Measurements from ENCODE around the gene PSMD12.
"Not testable (repeated sequence)": the region's sequence is repeated elsewhere in the genome, so short reads cannot be mapped to it uniquely, and the experiment has no call there.

The PSMD12 gene

DNA sequence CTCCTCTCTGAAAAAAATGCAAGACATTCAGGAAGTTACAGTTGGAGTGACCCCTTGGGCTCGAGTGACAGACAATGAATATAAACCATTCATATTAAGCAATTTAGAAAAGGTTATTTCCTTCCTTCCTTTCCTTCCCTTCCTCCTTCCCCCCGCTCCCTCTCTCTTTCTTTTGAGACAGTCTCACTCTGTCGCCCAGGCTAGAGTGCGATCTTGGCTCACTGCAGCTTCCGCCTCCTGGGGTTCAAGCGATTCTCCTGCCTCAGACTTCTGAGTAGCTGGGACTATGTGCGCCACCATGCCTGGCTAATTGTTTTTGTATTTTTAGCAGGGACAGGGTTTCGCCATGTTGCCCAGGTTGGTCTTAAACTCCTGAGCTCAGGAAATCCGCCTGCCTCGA, 13.2 kb downstream of the PSMD12 start:
- DNase-seq = no peak

- no peak for DNase-seq
Measured at GRCh38 chr17:67349420-67349819, 17.0 kb downstream of the PSMD12 start.

DNA sequence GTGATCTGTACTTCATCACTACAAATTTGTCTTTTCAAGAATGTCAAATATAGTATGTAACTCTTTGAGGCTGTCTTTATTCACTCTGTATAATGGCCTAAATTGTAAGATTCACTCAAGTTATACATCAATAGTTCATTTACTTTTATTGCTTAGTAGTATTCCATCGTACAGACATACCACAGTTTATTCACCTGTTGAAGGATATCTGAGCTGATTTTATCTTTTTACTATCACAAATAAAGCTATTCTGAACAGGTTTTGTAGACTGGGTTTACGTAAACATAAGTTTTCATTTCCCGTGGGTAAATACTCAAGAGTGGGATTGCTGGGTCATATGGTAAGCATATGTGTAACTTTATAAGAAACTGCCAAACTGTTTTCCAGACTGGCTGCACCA, 18.6 kb downstream of the PSMD12 start:
- no peak for DNase-seq

DNA sequence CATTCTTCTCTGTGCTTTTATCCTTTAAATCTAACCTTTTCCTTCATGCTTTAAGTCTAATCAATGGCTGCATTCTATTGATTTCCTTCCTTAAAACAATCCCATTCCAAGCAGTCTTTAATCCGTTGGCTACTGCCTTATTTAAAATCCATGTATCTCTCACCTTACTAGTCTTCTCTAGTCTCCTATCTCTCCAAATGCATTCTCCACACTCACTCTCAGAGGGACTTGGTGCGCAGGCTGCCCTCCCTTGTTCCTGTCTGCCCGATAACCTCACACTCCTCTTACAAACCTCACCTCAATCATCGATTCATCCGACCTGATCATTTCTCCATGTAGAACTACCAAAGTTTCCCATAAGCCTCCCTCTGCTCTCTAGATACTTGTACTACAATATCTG, 23.1 kb downstream of the PSMD12 start:
- DNase-seq = no peak

GRCh38 chr17:67338353-67338752, 28.0 kb downstream of the PSMD12 start:
- not testable (repeated sequence) for DNase-seq

- no peak for DNase-seq
Measured at GRCh38 chr17:67336859-67337258, 29.5 kb downstream of the PSMD12 start.

DNA sequence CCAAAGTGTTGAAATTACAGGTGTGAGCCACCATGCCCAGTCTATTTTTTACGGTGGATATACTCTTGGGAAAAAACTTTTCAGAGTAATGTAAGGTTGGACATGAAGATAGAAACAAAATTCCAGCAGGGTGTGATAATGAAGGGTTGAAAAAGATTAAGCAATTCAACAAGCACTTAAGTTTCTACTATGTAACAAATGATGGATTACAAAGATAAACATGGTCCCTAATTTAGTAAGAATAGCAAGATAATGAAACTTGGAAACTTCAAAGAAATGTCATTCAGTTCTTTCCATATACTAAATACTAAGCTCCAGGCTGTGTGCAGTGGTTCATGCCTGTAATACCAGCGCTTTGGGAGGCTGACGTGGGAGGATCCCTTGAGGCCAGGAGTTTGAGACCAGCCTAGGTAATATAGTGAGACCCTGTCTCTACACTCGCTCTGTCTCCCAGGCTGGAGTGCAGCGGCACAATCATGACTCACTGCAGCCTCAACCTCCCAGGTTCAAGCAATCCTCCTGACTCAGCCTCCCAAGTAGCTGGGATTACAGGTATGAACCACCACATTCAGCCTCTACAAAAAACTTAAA, 31.0 kb downstream of the PSMD12 start:
- DNase-seq = no peak

GRCh38 chr17:67332162-67332508, 34.2 kb downstream of the PSMD12 start:
- DNase-seq = not testable (repeated sequence)

DNA sequence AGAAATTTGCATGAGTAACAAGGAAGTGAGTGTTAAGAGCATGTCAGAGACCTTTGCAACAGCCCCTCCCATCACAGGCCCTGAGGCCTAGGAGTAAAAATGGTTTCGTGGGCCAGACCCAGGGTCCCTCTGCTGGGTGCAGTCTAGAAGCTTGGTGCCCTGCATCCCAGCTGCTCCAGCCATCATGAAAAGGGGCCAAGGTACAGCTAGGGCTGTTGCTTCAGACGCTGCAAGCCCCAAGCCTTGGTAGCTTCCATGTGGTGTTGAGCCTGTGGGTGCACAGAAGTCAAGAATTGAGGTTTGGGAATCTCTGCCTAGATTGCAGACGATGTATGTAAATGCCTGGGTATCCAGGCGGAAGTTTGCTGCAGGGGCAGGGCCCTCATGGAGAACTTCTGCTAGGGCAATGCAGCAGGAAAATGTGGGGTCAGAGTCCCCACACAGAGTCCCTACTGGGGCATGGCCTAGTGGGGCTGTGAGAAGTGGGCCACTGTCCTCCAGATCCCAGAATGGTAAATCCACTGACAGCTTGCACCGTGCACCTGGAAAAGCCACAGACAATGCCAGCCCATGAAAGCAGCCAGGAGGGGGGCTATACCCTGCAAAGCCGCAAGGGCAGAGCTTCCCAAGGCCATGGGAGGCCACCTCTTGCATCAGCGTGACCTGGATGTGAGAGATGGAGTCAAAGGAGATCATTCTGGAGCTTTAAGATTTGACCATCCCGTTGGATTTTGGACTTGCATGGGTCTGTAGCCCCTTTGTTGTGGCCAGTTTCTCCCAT, 34.8 kb downstream of the PSMD12 start:
- DNase-seq = not testable (repeated sequence)

DNA sequence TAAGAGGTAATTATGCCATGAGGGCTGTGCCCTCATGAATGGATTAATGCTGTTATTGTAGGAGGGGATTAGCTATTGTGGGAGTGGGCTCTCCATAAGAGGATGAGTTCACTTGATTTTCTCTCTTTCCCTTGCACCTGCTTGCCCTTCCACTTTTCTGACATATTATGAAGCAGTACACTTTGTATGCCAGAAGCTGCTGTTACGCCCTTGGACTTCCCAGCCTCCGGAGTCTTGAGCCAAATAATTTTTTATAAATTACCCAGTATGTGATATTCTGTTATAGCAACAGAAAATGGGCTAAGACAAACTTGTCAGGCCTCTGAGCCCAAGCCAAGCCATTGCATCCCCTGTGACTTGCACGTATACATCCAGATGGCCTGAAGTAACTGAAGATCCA, 38.4 kb downstream of the PSMD12 start:
- no peak for DNase-seq

GRCh38 chr17:67326959-67327745, 39.2 kb downstream of the PSMD12 start:
- DNase-seq = not testable (repeated sequence)

DNA sequence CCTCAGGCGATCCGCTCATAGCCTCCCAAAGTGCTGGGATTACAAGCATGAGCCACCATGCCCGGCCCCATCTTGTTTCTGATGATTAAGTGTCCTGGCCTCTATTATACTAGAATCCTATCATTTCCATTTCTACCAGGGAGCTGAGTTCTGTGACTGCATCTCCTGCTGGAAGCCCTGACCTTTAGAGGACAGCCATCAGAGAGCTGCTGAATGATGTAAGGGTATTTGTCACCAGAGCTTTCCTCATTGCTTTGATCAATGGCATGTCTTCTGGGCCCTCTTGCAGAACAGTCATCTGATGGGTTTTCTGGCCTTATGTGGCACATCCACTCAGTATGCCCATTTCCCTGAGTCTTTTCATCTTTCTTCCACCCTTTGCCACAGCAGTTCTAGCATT, 39.9 kb downstream of the PSMD12 start:
- DNase-seq = no peak

DNA sequence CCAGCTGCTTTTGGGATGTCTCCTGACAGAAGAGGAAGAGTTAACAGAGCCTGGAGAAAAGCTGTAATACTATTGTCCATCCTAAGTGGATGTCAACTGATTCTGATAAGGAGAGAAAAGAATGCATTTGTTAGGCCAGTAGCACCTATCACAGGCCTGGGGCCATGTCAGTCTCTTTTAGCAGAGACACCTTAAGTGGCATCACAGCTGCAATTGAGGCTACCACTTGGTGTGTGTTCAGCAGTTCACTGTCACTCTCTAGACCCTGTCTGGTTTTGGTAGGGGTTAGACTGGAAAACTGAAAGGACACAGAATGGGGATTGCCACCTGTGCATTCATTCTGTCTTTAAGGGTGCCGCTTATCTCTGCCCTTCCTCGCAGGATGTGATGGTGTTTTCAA, 42.0 kb downstream of the PSMD12 start:
- no peak for DNase-seq

GRCh38 chr17:67323445-67323844, 42.9 kb downstream of the PSMD12 start:
- DNase-seq = no peak

DNA sequence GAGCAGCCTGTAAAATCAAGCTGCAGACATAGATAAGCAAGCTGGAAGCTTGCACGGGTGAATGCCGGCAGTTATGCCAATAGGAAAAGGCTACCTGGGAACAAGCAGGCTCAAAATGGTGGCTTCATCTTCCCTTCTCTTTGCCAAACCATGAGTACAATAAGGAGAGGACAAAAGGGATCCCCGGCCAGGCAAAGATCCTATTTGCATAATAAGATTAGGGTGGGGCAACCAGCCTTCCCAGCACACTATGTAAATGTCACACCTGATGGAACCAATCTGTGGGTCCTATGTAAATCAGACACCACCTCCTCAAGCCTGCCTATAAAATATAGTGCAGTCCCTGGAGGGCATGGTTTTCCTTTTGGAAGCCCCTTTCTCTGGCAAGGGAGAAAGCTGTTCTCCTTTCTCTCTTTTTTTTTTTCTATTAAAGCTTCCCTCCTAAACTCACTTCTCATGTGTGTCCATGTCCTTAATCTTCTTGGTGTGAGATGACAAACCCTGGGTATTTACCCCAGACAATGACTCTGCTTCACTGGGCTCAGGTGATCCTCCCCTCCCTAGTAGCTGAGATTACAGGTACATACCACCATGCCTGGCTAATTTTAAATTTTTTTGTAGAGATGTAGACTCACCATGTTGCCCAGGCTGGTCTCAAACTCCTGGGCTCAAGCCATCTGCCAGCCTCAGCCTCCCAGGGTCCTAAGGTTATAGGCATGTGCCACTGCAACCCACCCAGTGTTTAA, 44.2 kb downstream of the PSMD12 start:
- DNase-seq = no peak

DNA sequence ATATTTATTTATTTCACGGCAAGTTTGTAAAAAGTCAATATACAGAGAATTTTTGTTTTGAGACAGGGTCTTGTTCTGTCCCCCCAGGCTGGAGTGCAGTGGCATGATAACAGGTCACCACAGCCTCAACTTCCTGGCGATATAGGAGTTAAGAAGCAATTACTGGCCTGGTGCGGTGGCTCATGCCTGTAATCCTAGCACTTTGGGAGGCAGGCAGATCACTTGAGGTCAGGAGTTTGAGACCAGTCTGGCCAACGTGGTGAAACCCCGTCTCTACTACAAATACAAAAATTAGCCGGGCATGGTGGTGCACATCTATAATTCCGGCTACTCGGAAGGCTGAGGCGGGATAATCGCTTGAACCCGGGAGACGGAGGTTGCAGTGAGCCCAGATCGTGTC, 44.9 kb downstream of the PSMD12 start:
- not testable (repeated sequence) for DNase-seq

DNA sequence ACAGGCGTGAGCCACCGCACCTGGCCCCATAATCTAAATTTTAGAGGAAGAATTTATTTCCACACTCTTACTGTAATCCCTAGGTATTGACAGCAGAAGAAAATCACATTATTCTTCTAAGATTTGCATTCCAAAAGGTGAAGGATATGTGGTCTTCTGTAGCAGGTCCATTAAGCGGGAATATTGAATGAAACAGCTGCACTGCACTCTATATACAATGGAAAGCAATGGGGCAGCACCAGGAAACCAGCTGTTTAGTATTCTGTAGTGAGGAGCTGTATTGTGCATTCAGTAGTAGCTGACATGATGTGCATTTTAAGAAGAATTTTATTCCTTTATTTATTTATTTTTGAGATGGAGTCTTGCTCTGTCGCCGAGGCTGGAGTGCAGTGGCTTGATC, 49.6 kb downstream of the PSMD12 start:
- DNase-seq = no peak

GRCh38 chr17:67315865-67316264, 50.5 kb downstream of the PSMD12 start:
- no peak for DNase-seq

DNA sequence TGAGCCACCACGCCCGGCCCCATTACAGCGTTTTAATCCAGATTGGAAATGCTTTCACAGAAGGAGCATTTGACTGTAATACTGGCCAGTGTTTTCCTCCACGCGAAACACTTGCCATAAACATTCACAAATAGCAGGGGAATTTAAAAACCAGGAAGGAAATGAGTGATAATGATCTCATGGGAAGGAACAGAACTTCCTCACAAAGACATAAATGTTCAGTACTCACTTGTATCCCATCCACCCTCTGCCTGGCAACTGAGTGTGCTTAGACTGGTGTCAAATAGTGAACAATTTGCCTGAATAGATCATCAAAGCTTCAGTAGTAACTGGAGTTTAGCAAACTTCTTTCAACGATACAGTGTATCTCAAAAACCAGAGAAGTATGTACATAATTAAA, 54.1 kb downstream of the PSMD12 start:
- no peak for DNase-seq

DNA sequence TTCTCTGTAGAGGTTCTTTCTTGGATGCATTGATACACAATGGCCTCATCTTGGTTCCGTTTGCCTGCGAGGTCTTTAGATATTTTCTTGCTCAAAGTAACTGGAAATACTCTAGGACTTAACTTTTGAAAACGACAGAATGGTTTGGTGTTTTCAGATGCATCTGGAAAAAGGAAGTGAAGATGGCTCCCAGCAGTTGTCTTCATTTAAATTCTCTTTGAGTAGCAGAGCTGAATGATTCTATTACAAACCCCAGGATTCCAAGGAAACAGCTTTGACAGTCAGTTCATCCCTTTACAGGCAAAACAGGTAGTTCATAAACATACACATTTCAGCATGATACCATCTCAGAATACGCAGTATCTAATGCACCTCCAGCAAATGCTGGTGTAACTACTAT, 54.8 kb downstream of the PSMD12 start:
- DNase-seq = no peak

GRCh38 chr17:67310406-67310805, 56.0 kb downstream of the PSMD12 start:
- no peak for DNase-seq

DNA sequence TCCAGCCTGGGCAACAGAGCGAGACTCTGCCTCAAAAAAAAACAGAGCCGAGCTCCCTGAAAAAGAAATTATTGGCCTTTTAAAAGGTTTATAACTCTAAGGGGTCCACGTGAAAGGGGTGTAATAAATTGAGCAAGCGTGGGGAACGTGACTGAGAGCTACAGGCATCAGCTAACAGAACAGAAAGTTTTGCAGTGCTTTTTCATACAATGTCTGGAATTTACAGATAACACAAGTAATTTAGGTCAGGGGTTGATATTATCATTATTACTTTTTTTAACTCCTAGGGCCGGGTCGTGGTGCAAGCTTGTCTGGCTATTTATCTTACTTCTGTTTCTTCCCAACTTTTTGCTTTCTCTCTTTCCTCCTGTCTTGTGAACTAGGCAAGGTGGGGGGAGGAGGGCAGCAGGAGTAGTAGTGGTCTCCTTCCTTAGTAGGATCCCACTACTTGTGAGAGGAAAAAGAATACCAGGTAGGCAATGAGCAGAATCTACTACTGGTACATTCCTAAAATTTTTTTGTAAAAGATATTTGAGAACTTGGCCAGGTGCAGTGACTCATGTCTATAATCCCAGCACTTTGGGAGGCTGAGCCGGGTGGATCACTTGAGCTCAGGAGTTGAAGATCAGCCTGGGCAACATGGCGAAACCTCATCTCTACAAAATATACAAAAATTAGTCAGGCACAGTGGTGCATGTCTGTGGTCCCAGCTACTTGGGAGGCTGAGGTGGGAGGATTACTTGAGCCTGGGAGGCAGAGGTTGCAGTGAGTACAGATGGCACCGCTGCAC, 60.7 kb downstream of the PSMD12 start:
- not testable (repeated sequence) for DNase-seq
